GM10248 (cell line): ENCODE measurements around the gene CFAP47.

Experiments used
- CTCF ChIA-PET: fragments of 300-600 bp; sonication (Branson Sonifier 250); formaldehyde crosslinking; extraction: SDS; loops from one replicate; lab custom pipeline; 2021; ENCODE audit warnings: antibody characterized with exemption; lab: Yijun Ruan, JAX
- POLR2A ChIA-PET: fragments of 350-650 bp; sonication (Branson Sonifier 250); formaldehyde crosslinking; extraction: SDS; loops from one replicate; lab custom pipeline; 2020; ENCODE audit warnings: antibody characterized with exemption; lab: Yijun Ruan, JAX
- DNase-seq: peaks from one replicate; pipeline ENCODE4 v3.0.0; 2012; ENCODE audit errors: extremely low spot score
- TF ChIP-seq, protein P1 (sequence below): IDR thresholded peaks from 2 replicates; pipeline ENCODE4 v1.5.1; 2012; ENCODE audit warnings: mild to moderate bottlenecking, low read depth; ENCODE audit errors: extremely low read depth, missing control alignments, control extremely low read depth

CFAP47 gene

DNA sequence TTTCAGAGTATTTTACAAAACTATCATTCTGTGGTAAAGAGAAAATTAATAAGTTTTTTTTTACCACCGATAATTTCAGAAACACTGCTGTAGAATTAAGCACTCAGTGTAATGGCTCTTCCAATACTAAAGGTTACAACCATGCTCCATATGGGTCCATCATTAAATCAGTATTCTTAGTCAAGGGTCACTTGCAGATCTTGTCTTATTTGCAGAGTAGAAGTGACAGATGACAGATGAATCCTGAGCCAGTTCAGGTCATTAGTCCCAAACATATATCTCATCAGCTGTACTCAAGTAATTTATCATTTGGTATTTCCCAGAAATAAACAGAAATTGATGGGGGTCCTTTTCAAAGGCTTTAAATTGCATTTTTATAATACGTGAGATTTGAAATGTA, 182.9 kb downstream of the CFAP47 start:
- TF ChIP-seq, protein P1, sequence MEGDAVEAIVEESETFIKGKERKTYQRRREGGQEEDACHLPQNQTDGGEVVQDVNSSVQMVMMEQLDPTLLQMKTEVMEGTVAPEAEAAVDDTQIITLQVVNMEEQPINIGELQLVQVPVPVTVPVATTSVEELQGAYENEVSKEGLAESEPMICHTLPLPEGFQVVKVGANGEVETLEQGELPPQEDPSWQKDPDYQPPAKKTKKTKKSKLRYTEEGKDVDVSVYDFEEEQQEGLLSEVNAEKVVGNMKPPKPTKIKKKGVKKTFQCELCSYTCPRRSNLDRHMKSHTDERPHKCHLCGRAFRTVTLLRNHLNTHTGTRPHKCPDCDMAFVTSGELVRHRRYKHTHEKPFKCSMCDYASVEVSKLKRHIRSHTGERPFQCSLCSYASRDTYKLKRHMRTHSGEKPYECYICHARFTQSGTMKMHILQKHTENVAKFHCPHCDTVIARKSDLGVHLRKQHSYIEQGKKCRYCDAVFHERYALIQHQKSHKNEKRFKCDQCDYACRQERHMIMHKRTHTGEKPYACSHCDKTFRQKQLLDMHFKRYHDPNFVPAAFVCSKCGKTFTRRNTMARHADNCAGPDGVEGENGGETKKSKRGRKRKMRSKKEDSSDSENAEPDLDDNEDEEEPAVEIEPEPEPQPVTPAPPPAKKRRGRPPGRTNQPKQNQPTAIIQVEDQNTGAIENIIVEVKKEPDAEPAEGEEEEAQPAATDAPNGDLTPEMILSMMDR = no peak
- DNase-seq = no peak
- POLR2A ChIA-PET = no interaction called here
- CTCF ChIA-PET = no interaction called here

DNA sequence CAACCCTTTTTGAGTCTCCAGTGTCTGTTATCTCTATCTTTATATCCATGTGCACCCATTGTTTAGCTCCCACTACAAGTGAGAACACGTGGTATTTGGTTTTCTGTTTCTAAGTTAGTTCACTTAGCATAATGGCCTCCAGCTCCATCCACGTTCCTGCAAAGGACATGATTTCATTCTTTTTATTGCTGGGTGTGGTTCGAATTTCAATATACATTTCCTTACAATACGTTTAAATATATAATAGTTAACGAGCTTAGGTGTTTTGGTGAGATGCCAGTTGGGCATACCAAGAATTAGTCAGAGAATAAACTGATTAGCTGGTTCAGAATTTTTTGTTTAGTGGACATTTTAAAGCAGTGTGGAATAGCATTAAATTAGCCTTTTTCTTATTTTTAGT, 196.7 kb downstream of the CFAP47 start:
- TF ChIP-seq, protein P1 = no peak
- ChIA-PET CTCF (no interaction called here), POLR2A (no interaction called here)
- no peak for DNase-seq

DNA sequence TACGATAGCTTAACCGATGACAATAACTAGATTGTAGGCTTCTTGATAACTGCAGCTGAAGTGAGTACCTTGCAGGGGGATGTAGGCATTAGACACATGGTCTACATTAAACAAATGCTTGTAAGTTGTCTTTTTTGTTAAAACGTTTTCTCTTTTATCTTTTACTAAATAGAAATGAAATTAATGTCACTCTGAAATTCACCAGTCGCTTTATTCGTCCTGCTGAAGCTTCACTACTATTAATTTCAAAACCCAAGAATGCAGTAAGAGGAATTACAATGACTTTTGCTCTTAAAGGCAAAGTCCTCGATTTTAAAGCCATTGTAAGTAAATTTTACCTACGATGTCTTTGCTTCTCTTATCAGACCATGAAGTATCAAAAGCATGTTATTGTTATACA, 239.7 kb downstream of the CFAP47 start:
- no peak for DNase-seq
- TF ChIP-seq, protein P1 = no peak
- ChIA-PET POLR2A (no interaction called here), CTCF (no interaction called here)

GRCh38 chrX:36160081-36160480, 240.5 kb downstream of the CFAP47 start:
- CTCF ChIA-PET = no interaction called here

GRCh38 chrX:36198575-36198974, 279.0 kb downstream of the CFAP47 start:
- no peak for DNase-seq
- TF ChIP-seq, protein P1 = no peak
- CTCF ChIA-PET = no interaction called here
- POLR2A ChIA-PET = no interaction called here

More at GRCh38 chrX:36160081-36160480, 240.5 kb downstream of the CFAP47 start:
- no peak for DNase-seq
- POLR2A ChIA-PET = no interaction called here
- TF ChIP-seq, protein P1 = no peak

GRCh38 chrX:36199928-36200327, 280.4 kb downstream of the CFAP47 start:
- ChIA-PET POLR2A (no interaction called here), CTCF (no interaction called here)
- TF ChIP-seq, protein P1 = no peak
- DNase-seq = no peak

- DNase-seq = no peak
- POLR2A ChIA-PET = no interaction called here
- CTCF ChIA-PET = no interaction called here
- TF ChIP-seq, protein P1 = no peak
Measured at GRCh38 chrX:36214924-36215323, 295.4 kb downstream of the CFAP47 start.
